Esophagus muscularis mucosa (tissue), 4 donors: ENCODE results near the gene SLC35F3.

Source experiments
- EP300 ChIP-seq: sonication (generic); formaldehyde crosslinking; IDR thresholded peaks from one replicate; pipeline ENCODE4 v1.6.1; 2017; ENCODE audit warnings: antibody characterized with exemption
- POLR2A ChIP-seq: fragments of 450-650 bp; IDR thresholded peaks from one replicate; pipeline ENCODE4 v1.6.1; 2017; ENCODE audit warnings: antibody characterized with exemption, moderate library complexity, mild to moderate bottlenecking, low read depth
- TF ChIP-seq, protein P1 (sequence below), 3 experiments: fragments of 200-600 bp in 2 of 3; fragments of 450-650 bp in 1 of 3; sonication (generic) in 2 of 3; IDR thresholded peaks; one replicate each; pipeline ENCODE4 v1.5.1; 2017 to 2019; ENCODE audit warnings: antibody characterized with exemption in 3 of 3, mild to moderate bottlenecking in 2 of 3, moderate library complexity in 1 of 3

DNA sequence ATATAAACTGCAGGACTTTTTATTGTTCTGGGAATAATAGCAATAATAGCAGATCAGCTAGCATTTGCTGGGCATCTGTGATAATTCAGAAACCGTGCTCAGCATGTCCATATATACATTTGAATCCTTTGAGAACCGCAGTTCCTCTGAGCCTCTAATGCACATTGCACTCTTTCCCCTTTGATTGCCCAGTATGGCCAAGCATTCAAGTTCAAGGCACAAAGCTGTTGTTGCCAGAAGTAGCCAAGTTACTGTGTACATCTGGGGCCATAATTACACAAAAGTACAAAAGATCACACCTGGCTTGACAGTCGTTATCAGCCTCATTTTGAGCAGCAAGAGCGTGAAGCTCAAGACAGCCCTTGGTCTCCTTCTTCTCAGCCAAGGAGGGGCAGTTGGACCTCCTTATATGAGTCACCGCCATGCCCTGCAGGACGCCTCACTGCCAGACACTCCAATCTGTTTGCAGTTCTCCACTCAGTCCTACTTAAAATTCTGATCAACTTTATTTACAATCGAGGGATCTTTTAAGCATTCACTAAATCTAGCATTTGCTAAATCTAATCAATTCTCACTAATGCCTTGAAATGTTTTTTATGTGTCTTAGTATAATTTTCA lies 216.0 kb downstream of the SLC35F3 start:
- TF ChIP-seq EP300 (no peak), POLR2A (no peak)
- TF ChIP-seq, protein P1, sequence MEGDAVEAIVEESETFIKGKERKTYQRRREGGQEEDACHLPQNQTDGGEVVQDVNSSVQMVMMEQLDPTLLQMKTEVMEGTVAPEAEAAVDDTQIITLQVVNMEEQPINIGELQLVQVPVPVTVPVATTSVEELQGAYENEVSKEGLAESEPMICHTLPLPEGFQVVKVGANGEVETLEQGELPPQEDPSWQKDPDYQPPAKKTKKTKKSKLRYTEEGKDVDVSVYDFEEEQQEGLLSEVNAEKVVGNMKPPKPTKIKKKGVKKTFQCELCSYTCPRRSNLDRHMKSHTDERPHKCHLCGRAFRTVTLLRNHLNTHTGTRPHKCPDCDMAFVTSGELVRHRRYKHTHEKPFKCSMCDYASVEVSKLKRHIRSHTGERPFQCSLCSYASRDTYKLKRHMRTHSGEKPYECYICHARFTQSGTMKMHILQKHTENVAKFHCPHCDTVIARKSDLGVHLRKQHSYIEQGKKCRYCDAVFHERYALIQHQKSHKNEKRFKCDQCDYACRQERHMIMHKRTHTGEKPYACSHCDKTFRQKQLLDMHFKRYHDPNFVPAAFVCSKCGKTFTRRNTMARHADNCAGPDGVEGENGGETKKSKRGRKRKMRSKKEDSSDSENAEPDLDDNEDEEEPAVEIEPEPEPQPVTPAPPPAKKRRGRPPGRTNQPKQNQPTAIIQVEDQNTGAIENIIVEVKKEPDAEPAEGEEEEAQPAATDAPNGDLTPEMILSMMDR (IDR thresholded peaks at IDR 0.05): no peak
